COLO829 (cell line): Measurements from ENCODE around the gene DNAJC6.
"Not testable (repeated sequence)": the region's sequence is repeated elsewhere in the genome, so short reads cannot be mapped to it uniquely, and the experiment has no call there.

Experiments used
- DNase-seq: peaks from one replicate; pipeline ENCODE4 v3.0.0; 2012; ENCODE audit warnings: low spot score

Gene DNAJC6

DNA sequence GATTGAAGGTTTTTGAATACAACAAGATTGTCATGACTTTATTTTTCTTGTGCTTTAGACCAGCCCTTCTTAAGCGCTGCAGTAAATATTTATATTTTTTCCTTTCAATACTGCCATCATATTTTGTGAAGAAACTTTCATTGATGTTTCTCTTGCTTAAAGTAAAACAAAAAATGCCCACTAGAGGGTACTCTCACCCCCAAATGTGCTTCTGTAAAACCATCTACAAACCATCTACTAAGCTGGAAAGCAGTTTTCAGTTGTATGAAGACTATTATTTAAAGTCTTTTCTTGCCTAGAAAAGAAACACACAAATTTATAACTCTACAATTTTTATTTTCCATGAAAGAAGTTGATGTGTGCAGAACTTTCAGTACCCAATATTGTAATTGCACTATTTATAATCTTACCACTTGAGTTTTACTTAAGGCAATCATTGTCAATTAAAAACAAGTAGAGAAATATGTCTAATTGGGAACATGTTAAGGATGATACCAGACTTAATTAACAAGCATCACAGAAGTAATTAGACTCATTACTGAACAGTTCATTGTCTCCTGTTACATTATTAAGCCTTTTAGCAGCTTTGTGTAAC lies 121.9 kb downstream of the DNAJC6 start:
- no peak for DNase-seq

GRCh38 chr1:65432918-65433317 lies 123.6 kb downstream of the DNAJC6 start:
- DNase-seq: no peak

DNA sequence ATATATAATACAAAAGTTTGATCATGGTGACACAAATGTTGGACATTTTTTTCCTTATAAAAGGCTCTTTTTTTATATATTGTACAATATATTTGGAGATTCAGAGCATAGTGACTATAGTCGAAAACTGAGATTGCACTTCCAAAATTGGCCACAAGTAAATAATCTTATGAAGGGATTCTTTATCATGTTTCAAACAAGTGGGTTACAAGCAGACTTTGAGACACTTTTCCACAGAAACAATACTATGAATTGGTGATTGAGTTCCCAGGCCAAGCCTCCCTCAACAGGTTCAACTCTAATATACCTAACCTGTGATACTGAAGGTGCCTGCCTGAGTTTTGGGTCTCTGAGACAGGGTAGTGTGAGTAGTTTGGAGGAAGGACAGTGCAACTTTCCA lies 124.9 kb downstream of the DNAJC6 start:
- no peak for DNase-seq

- DNase-seq: no peak
Measured at GRCh38 chr1:65434760-65435159, 125.4 kb downstream of the DNAJC6 start.

- no peak for DNase-seq
Measured at GRCh38 chr1:65435987-65436386, 126.6 kb downstream of the DNAJC6 start.

GRCh38 chr1:65437616-65438015 lies 128.3 kb downstream of the DNAJC6 start:
- no peak for DNase-seq

DNA sequence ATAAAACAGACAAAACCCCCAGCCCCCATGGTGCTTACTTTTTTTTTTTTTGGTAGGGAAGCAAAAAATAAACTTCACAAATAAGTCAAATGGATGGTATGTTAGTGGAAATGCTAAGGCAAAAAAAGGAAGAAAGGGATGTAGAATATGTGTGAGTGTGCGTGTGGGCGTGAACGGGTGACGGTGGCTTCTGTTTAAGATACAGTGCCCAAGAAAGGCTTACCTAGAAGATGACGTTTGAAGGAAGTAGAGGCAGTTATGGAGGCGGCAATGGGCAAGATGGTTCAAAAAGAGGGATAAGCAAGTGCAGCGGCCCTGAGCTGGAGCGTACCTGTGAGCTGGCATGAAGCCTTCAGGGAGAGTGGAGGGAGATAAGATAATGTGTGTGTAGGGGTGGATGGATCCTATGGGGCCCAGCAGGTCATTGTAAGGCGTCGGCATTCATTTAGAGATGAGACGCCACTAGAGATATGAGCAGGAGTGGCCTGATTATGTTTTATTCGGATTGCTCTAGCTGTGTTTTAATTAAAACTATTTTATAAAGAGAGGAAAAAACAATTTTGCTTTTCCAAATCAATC lies 131.1 kb downstream of the DNAJC6 start:
- no peak for DNase-seq

GRCh38 chr1:65440915-65441314 lies 131.6 kb downstream of the DNAJC6 start:
- no peak for DNase-seq

GRCh38 chr1:65441464-65441863 lies 132.1 kb downstream of the DNAJC6 start:
- DNase-seq: no peak

DNA sequence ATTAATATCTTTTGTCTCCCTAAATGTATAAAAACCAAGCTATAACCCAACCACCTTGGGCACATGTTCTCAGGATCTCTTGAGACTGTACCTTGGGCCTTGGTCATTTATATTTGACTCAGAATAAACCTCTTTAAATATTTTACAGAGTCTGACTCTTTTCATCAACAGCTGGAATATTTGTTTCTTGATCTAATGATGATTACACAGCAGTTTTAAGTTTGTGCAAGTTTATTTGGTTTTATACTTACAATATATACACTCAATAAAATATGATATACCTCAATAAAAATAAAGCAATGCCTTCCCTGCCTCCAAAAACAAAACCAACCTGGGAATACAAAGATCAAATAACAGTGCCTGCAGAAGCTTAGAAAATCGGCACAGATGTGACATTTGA lies 133.1 kb downstream of the DNAJC6 start:
- no peak for DNase-seq

- no peak for DNase-seq
Measured at GRCh38 chr1:65443647-65444046, 134.3 kb downstream of the DNAJC6 start.

GRCh38 chr1:65444128-65444640 lies 134.8 kb downstream of the DNAJC6 start:
- DNase-seq: no peak

- DNase-seq: no peak
Measured at GRCh38 chr1:65445837-65446236, 136.5 kb downstream of the DNAJC6 start.

GRCh38 chr1:65449214-65449823 lies 140.0 kb downstream of the DNAJC6 start:
- DNase-seq: no peak

- not testable (repeated sequence) for DNase-seq
Measured at GRCh38 chr1:65455678-65456077, 146.3 kb downstream of the DNAJC6 start.

- no peak for DNase-seq
Measured at GRCh38 chr1:65456481-65456880, 147.1 kb downstream of the DNAJC6 start.

DNA sequence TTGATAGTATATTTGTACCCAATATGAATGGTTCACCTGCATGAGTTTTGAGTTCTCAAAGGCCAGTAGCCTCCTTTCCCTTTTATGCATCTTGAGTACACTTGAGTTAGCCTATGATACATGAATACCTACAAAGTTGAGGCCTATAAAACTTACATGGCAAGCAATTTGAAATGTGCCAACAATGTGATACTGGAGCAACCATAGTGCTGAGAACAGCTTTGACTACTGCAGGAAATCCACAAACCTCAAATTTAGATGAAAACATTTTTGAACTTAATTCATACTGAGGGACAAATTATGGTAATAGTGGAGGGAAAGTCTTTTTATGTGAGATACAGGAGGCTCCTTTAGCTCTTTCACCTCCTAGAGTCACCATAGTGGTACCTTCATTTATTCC lies 148.5 kb downstream of the DNAJC6 start:
- no peak for DNase-seq

GRCh38 chr1:65458730-65459396 lies 149.5 kb downstream of the DNAJC6 start:
- peak; percentile 31 for DNase-seq

DNA sequence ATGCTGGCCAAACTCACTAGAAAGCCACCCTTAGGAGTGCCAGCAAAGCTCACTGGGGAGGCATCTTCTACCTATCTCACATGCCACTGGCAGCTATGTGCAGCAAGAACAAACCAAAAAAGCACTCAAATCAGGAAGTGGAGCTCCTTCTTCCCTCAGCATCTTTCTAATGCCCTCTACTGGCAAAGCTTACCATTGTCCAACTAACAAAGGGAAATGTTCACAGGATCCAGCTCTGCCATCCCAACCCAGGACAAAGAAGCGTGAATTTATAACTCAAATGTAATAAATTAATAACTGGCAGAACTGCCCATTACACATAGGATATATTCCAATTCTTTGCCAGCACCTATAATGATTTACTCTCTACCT lies 150.0 kb downstream of the DNAJC6 start:
- DNase-seq: peak; percentile 15
